ENCODE data around the gene PDIA2. TPM values are rescaled to one million over a fixed set of nuclear protein-coding genes. Genes with fewer than 3 reads are reported as not detected.

Gene PDIA2
- total RNA-seq, 6 experiments from 2014 or later, result not detected

- no peak for DNase-seq
- Mint-ChIP-seq H3K27ac (no peak overlapping the region), H3K36me3 (ENCODE audit: low read depth) (peaks cover 10% of the 10 kb centered on the region), H3K9me3 (no peaks in the 10 kb centered on the region), H3K27me3 (ENCODE audit: insufficient read depth) (no peaks in the 10 kb centered on the region; the same call in 1 of the 2 replicates), H3K4me3 (no peak overlapping the region), H3K4me1 (ENCODE audit: low read depth) (no peaks in the 10 kb centered on the region)
- peak; percentile 31; the same call in 1 of the 2 replicates for TF ChIP-seq CTCF (IDR thresholded peaks at IDR 0.05)
Observed at GRCh38 chr16:287298-287811, 4.4 kb downstream of the PDIA2 start.

GRCh38 chr16:287981-288920 lies 5.3 kb downstream of the PDIA2 start:
- no peak for TF ChIP-seq CTCF (IDR thresholded peaks at IDR 0.05)
- Mint-ChIP-seq H3K4me1 (ENCODE audit: low read depth) (no peaks in the 10 kb centered on the region), H3K27me3 (ENCODE audit: insufficient read depth) (no peaks in the 10 kb centered on the region; the same call in 1 of the 2 replicates), H3K36me3 (ENCODE audit: low read depth) (peaks cover 10% of the 10 kb centered on the region), H3K9me3 (no peaks in the 10 kb centered on the region), H3K27ac (no peak overlapping the region), H3K4me3 (no peak overlapping the region)
- no peak for DNase-seq

GRCh38 chr16:289395-289997 lies 6.5 kb downstream of the PDIA2 start:
- no peak for TF ChIP-seq CTCF (IDR thresholded peaks at IDR 0.05)
- no peak for DNase-seq
- Mint-ChIP-seq H3K4me1 (ENCODE audit: low read depth) (no peaks in the 10 kb centered on the region), H3K27me3 (ENCODE audit: insufficient read depth) (no peaks in the 10 kb centered on the region; the same call in 1 of the 2 replicates), H3K9me3 (no peaks in the 10 kb centered on the region), H3K27ac (no peak overlapping the region), H3K36me3 (ENCODE audit: low read depth) (peaks cover 10% of the 10 kb centered on the region), H3K4me3 (no peak overlapping the region)

GRCh38 chr16:290015-290680 lies 7.2 kb downstream of the PDIA2 start:
- peaks cover 10% of the 10 kb centered on the region for H3K36me3 Mint-ChIP-seq (ENCODE audit: low read depth)
- H3K9me3 Mint-ChIP-seq, result no peaks in the 10 kb centered on the region
- TF ChIP-seq CTCF (IDR thresholded peaks at IDR 0.05), result no peak
- H3K27me3 Mint-ChIP-seq (ENCODE audit: insufficient read depth), result no peaks in the 10 kb centered on the region; the same call in 1 of the 2 replicates
- H3K4me1 Mint-ChIP-seq (ENCODE audit: low read depth), result no peaks in the 10 kb centered on the region
- no peak for DNase-seq
- no peak overlapping the region for H3K4me3 Mint-ChIP-seq
- no peak overlapping the region for H3K27ac Mint-ChIP-seq

GRCh38 chr16:290681-291405 lies 7.9 kb downstream of the PDIA2 start:
- Mint-ChIP-seq H3K27me3 (ENCODE audit: insufficient read depth) (no peaks in the 10 kb centered on the region; the same call in 1 of the 2 replicates), H3K4me1 (ENCODE audit: low read depth) (no peaks in the 10 kb centered on the region), H3K27ac (no peak overlapping the region), H3K4me3 (no peak overlapping the region), H3K9me3 (no peaks in the 10 kb centered on the region), H3K36me3 (ENCODE audit: low read depth) (peaks cover 10% of the 10 kb centered on the region)
- TF ChIP-seq CTCF (IDR thresholded peaks at IDR 0.05), result no peak
- no peak for DNase-seq

Measured in HFFc6 (cell line).